ENCODE results near the gene CPNE7. TPM values are rescaled to one million over a fixed set of nuclear protein-coding genes. Genes with fewer than 3 reads are reported as not detected.

Gene CPNE7
- total and polyA plus RNA-seq, 2 of the 13 experiments (the other 11 are each of a cell fraction or from before 2014, with no cell fraction given) = 0.59 TPM; not detected in 1

DNA sequence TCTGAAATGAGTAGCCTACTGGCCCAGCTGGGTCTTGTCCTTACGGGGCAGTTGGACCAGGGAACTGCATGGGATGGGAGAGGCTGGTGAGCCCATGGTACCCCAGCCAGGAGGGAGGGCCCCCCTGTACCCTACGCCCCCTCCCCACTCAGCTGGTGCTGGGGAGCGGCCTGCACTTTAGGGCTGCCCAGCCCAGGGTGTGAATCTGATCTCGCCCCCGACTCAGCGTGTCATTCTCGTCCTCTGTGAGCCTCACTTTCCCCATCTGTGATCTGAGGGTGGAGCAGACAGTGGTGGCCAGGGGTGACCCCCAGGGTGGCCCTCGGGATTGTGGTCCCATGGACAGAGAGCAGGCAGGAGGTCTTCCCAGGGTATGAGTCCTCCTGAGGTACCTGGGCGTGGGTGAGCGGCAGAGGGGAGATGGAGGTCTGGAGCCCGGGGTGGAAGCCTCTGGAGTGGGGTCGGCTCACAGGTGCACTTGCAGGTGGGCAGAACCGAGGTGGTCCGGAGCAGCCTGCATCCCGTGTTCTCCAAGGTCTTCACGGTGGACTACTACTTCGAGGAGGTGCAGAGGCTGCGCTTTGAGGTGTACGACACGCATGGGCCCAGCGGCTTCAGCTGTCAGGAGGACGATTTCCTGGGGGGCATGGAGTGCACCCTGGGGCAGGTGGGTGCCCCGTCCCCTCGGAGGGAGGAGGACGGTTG lies 1.6 kb downstream of the CPNE7 start:
- FAIRE-seq = no peak
- Histone ChIP-seq H4K20me1 (ENCODE audit: insufficient read depth, low read length) (no peaks in the 10 kb centered on the region), H3K9ac (ENCODE audit: insufficient read depth, low read depth, low read length) (no peak overlapping the region), H2AFZ (ENCODE audit: low read length) (no peak overlapping the region), H3K27ac (ENCODE audit: extremely low read length, insufficient read depth, low read length) (no peak overlapping the region), H3K4me1 (ENCODE audit: insufficient read depth, low read length) (peaks cover 30% of the 10 kb centered on the region), H3K4me2 (ENCODE audit: low read depth, low read length) (no peak overlapping the region), H3K27me3 (ENCODE audit: control insufficient read depth in 1 of 2, insufficient read depth in 2 of 2, low read length in 2 of 2) (peaks cover 0 to 5% of the 10 kb centered on the region in 2 experiments; a peak in 1 of 5 replicates), H3K36me3 (replicated peaks in 1 of 2; ENCODE audit: control insufficient read depth in 1 of 2, insufficient read depth in 2 of 2, low read length in 2 of 2) (no peaks in the 10 kb centered on the region), H3K9me3 (ENCODE audit: low read length) (no peaks in the 10 kb centered on the region), H3K79me2 (ENCODE audit: insufficient read depth, low read length) (no peaks in the 10 kb centered on the region), H3K4me3 (replicated peaks in 1 of 3; ENCODE audit: insufficient read depth in 1 of 3, low read depth in 2 of 3, low read length in 3 of 3) (no peak overlapping the region)
- TF ChIP-seq CEBPB (IDR thresholded peaks at IDR 0.05; ENCODE audit: borderline replicate concordance, low read depth, low read length) (no peak), BRD4 (CRISPR knock-in tag; IDR thresholded peaks at IDR 0.05) (no peak), CBX5 (CRISPR knock-in tag; IDR thresholded peaks at IDR 0.05; ENCODE audit: borderline replicate concordance) (no peak), ARID2 (CRISPR knock-in tag; IDR thresholded peaks at IDR 0.05; ENCODE audit: borderline replicate concordance) (no peak), ZNF724P (CRISPR knock-in tag; IDR thresholded peaks at IDR 0.05; ENCODE audit: borderline replicate concordance) (no peak), FOXP1 (IDR thresholded peaks at IDR 0.05) (no peak), FOXP1 (CRISPR knock-in tag; IDR thresholded peaks at IDR 0.05) (no peak), MLLT10 (CRISPR knock-in tag; IDR thresholded peaks at IDR 0.05) (no peak), NR2F1 (CRISPR knock-in tag; IDR thresholded peaks at IDR 0.05) (no peak), NR2F2 (IDR thresholded peaks at IDR 0.05; ENCODE audit: borderline replicate concordance, low read depth) (no peak), ZNF773 (CRISPR knock-in tag; IDR thresholded peaks at IDR 0.05; ENCODE audit: borderline replicate concordance) (no peak), EHMT2 (IDR thresholded peaks at IDR 0.05; ENCODE audit: borderline replicate concordance, low read depth, low read length) (no peak), ZNF207 (IDR thresholded peaks at IDR 0.05; ENCODE audit: borderline replicate concordance) (no peak)
- TF ChIP-seq, protein P1, sequence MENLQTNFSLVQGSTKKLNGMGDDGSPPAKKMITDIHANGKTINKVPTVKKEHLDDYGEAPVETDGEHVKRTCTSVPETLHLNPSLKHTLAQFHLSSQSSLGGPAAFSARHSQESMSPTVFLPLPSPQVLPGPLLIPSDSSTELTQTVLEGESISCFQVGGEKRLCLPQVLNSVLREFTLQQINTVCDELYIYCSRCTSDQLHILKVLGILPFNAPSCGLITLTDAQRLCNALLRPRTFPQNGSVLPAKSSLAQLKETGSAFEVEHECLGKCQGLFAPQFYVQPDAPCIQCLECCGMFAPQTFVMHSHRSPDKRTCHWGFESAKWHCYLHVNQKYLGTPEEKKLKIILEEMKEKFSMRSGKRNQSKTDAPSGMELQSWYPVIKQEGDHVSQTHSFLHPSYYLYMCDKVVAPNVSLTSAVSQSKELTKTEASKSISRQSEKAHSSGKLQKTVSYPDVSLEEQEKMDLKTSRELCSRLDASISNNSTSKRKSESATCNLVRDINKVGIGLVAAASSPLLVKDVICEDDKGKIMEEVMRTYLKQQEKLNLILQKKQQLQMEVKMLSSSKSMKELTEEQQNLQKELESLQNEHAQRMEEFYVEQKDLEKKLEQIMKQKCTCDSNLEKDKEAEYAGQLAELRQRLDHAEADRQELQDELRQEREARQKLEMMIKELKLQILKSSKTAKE (CRISPR knock-in tag; IDR thresholded peaks at IDR 0.05; ENCODE audit: borderline replicate concordance) = no peak
- TF ChIP-seq, protein P2, sequence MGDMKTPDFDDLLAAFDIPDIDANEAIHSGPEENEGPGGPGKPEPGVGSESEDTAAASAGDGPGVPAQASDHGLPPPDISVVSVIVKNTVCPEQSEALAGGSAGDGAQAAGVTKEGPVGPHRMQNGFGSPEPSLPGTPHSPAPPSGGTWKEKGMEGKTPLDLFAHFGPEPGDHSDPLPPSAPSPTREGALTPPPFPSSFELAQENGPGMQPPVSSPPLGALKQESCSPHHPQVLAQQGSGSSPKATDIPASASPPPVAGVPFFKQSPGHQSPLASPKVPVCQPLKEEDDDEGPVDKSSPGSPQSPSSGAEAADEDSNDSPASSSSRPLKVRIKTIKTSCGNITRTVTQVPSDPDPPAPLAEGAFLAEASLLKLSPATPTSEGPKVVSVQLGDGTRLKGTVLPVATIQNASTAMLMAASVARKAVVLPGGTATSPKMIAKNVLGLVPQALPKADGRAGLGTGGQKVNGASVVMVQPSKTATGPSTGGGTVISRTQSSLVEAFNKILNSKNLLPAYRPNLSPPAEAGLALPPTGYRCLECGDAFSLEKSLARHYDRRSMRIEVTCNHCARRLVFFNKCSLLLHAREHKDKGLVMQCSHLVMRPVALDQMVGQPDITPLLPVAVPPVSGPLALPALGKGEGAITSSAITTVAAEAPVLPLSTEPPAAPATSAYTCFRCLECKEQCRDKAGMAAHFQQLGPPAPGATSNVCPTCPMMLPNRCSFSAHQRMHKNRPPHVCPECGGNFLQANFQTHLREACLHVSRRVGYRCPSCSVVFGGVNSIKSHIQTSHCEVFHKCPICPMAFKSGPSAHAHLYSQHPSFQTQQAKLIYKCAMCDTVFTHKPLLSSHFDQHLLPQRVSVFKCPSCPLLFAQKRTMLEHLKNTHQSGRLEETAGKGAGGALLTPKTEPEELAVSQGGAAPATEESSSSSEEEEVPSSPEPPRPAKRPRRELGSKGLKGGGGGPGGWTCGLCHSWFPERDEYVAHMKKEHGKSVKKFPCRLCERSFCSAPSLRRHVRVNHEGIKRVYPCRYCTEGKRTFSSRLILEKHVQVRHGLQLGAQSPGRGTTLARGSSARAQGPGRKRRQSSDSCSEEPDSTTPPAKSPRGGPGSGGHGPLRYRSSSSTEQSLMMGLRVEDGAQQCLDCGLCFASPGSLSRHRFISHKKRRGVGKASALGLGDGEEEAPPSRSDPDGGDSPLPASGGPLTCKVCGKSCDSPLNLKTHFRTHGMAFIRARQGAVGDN (CRISPR knock-in tag; IDR thresholded peaks at IDR 0.05) = no peak
- no peak for ATAC-seq
- no TSS peak for BruUV-seq (replicated peaks)
- POLR2A ChIA-PET = interaction anchor here (1.3 kb wide), 1 partner anchor 12 kb away, joined by 4 read pairs; no protein-coding TSS in a partner anchor
- intact Hi-C loops (cut with micrococcal nuclease; ENCODE audit: unreplicated experiment) = no loop called here
- no peak for DNase-seq (ENCODE audit: low spot score)
- 67% methylated on average over 19 of the region's 25 CpGs for WGBS (ENCODE audit: low lambda C conversion rate)
- in situ Hi-C loops (cut with HindIII; ENCODE audit: extremely low pct_ligation_motif_present, low pct_unique_long_range_greater_than_20kb) = no loop called here
- CTCF ChIA-PET (ENCODE audit: low intra/inter-chr PET ratio, low total read pairs) = no interaction called here

All from HepG2 (cell line).